Liver (tissue), 9 donors: ENCODE data around the gene LRRC28. TPM values are rescaled to one million over a fixed set of nuclear protein-coding genes. Genes with fewer than 3 reads are reported as not detected.

Source experiments
- DNase-seq: peaks from one replicate; pipeline ENCODE4 v3.0.0-alpha.2; 2017; ENCODE audit warnings: low spot score
- H3K27ac ChIP-seq, 2 donors: one replicate each; pipeline ENCODE4 v1.7.0; 2013; ENCODE audit warnings: inconsistent platforms in 2 of 2, low read length in 2 of 2, control low read depth in 1 of 2, low read depth in 1 of 2, mild to moderate bottlenecking in 1 of 2
- H3K27me3 ChIP-seq, 4 donors: one replicate each; pipeline versions ENCODE4 v1.6.1 to v1.7.0; 2013; ENCODE audit warnings: low read length in 3 of 4, inconsistent platforms in 1 of 4, mild to moderate bottlenecking in 1 of 4, moderate library complexity in 1 of 4; ENCODE audit not compliant: control insufficient read depth in 4 of 4, insufficient read depth in 4 of 4
- H3K36me3 ChIP-seq, 4 donors: one replicate each; pipeline versions ENCODE4 v1.6.1 to v1.7.0; 2013; ENCODE audit warnings: low read length in 3 of 4, mild to moderate bottlenecking in 3 of 4, low read depth in 1 of 4, moderate library complexity in 1 of 4; ENCODE audit not compliant: control insufficient read depth in 4 of 4, insufficient read depth in 3 of 4
- H3K4me1 ChIP-seq, 4 donors: one replicate each; pipeline versions ENCODE4 v1.6.1 to v1.7.0; 2013; ENCODE audit warnings: low read length in 3 of 4, mild to moderate bottlenecking in 3 of 4, moderate library complexity in 1 of 4; ENCODE audit not compliant: control insufficient read depth in 4 of 4, insufficient read depth in 4 of 4
- H3K4me3 ChIP-seq, 3 donors: one replicate each; pipeline versions ENCODE4 v1.6.1 to v1.7.0; 2013; ENCODE audit warnings: low read length in 3 of 3, control low read depth in 1 of 3, low read depth in 1 of 3, mild to moderate bottlenecking in 1 of 3
- H3K9ac ChIP-seq, 2 donors: one replicate each; pipeline ENCODE4 v1.7.0; 2013; ENCODE audit warnings: low read length in 2 of 2, mild to moderate bottlenecking in 2 of 2, moderate library complexity in 2 of 2, control low read depth in 1 of 2, low read depth in 1 of 2
- H3K9me3 ChIP-seq, 4 donors: one replicate each; pipeline versions ENCODE4 v1.6.1 to v1.7.0; 2013; ENCODE audit warnings: low read length in 3 of 4; ENCODE audit not compliant: control insufficient read depth in 4 of 4
- EGR1 ChIP-seq, 2 donors: IDR thresholded peaks; 2 replicates each; pipeline ENCODE4 v1.6.1; 2016 to 2018; ENCODE audit warnings: antibody characterized with exemption in 2 of 2, low read depth in 2 of 2
- FOXA2 ChIP-seq: IDR thresholded peaks from 2 replicates; pipeline ENCODE4 v1.6.1; 2016; ENCODE audit warnings: antibody characterized with exemption
- GABPA ChIP-seq, 2 donors: IDR thresholded peaks in 1 of 2; conservative IDR thresholded peaks in 1 of 2; 2 replicates each; pipeline ENCODE4 v1.6.1; 2016; ENCODE audit warnings: antibody characterized with exemption in 2 of 2, mild to moderate bottlenecking in 1 of 2, moderate library complexity in 1 of 2
- HNF4G ChIP-seq: IDR thresholded peaks from 2 replicates; pipeline ENCODE4 v1.6.1; 2016; ENCODE audit warnings: antibody characterized with exemption
- JUND ChIP-seq, 2 donors: IDR thresholded peaks; 2 replicates each; pipeline ENCODE4 v1.6.1; 2016; ENCODE audit warnings: antibody characterized with exemption in 2 of 2
- NR2F2 ChIP-seq: IDR thresholded peaks from 2 replicates; pipeline ENCODE4 v1.6.1; 2016; ENCODE audit warnings: antibody characterized with exemption
- REST ChIP-seq: IDR thresholded peaks from 2 replicates; pipeline ENCODE4 v1.6.1; 2016; ENCODE audit warnings: antibody characterized with exemption, mild to moderate bottlenecking
- RXRA ChIP-seq, 2 donors: IDR thresholded peaks; 2 replicates each; pipeline ENCODE4 v1.6.1; 2017 to 2018; ENCODE audit warnings: antibody characterized with exemption in 2 of 2, mild to moderate bottlenecking in 1 of 2
- SP1 ChIP-seq: IDR thresholded peaks from 2 replicates; pipeline ENCODE4 v1.6.1; 2018; ENCODE audit warnings: antibody characterized with exemption, mild to moderate bottlenecking
- TAF1 ChIP-seq: conservative IDR thresholded peaks from 2 replicates; pipeline ENCODE4 v1.6.1; 2016; ENCODE audit warnings: antibody characterized with exemption, mild to moderate bottlenecking
- YY1 ChIP-seq: IDR thresholded peaks from 2 replicates; pipeline ENCODE4 v1.6.1; 2016; ENCODE audit warnings: antibody characterized with exemption, mild to moderate bottlenecking
- ZBTB33 ChIP-seq: IDR thresholded peaks from 2 replicates; pipeline ENCODE4 v1.6.1; 2016; ENCODE audit warnings: antibody characterized with exemption
- WGBS: extraction: QIAGEN DNeasy Blood & Tissue Kit; methylation state at CpG from one replicate; pipeline ENCODE4 v1.1.7; 2013; 5-methylcytosine and 5-hydroxymethylcytosine counted together
- polyA plus RNA-seq, 2 donors: library from polyadenylated mRNA; stranded (reverse) in 1 of 2; unstranded in 1 of 2; fragments of 200-250 nt in 1 of 2; fragments of >200 nt in 1 of 2; fragmentation: Nextera tagmentation in 1 of 2; extraction: Ambion mirVana in 1 of 2; gene quantifications; one replicate each; pipeline versions ENCODE4 v1.2.1 to v1.2.3, GENCODE V29; 2013 to 2015
- total RNA-seq, 2 donors: library from RNA; depleted of rRNA; stranded (reverse); fragments of >200 nt; gene quantifications; one replicate each; pipeline ENCODE4 v1.2.3, GENCODE V29; 2014
- donor health status: healthy.
- donor health status: healthy.
- donor health status: healthy.
- donor health status: healthy.
- donor health status: healthy.

The LRRC28 gene
- total and polyA plus RNA-seq, 4 donors: 15.4 to 46.6 (median 41.0) TPM

- DNase-seq: no peak
- no peaks in the 10 kb centered on the region for H3K27me3 ChIP-seq
- H3K36me3 ChIP-seq: peaks cover 0 to 14% (median 10%) of the 10 kb centered on the region in 4 donors
- TF ChIP-seq TAF1 (no peak), REST (no peak), NR2F2 (no peak)
- H3K9ac ChIP-seq: no peak overlapping the region
- WGBS: 85% methylated on average over 5 of the region's 5 CpGs
- H3K4me3 ChIP-seq: no peak overlapping the region
- no peaks in the 10 kb centered on the region for H3K4me1 ChIP-seq
- no peak overlapping the region for H3K27ac ChIP-seq
- H3K9me3 ChIP-seq: no peaks in the 10 kb centered on the region
Observed at GRCh38 chr15:99369196-99369595, 117.9 kb downstream of the LRRC28 start.

GRCh38 chr15:99371180-99372103, 120.2 kb downstream of the LRRC28 start:
- H3K27me3 ChIP-seq: no peaks in the 10 kb centered on the region
- H3K4me1 ChIP-seq: no peaks in the 10 kb centered on the region
- TF ChIP-seq ZBTB33 (no peak), TAF1 (no peak), REST (no peak), YY1 (no peak), RXRA (IDR thresholded peaks at IDR 0.05) (no peak), SP1 (no peak), FOXA2 (no peak), EGR1 (IDR thresholded peaks at IDR 0.05; ENCODE audit: low read depth in 2 of 2) (no peak), JUND (IDR thresholded peaks at IDR 0.05) (no peak), GABPA (IDR thresholded peaks at IDR 0.05 in 1 of 2, conservative IDR thresholded peaks at IDR 0.05 in 1 of 2) (no peak), HNF4G (no peak)
- no peak overlapping the region for H3K4me3 ChIP-seq
- H3K9me3 ChIP-seq: peaks cover 0 to 3% (median 1%) of the 10 kb centered on the region in 4 donors
- DNase-seq: no peak
- H3K27ac ChIP-seq: no peak overlapping the region
- H3K9ac ChIP-seq: no peak overlapping the region
- WGBS: 86% methylated on average over 4 of the region's 4 CpGs
- H3K36me3 ChIP-seq: peaks cover 0 to 15% (median 9%) of the 10 kb centered on the region in 4 donors
